Hepatic stellate cell (primary cell): ENCODE results near the gene GJB2.
A peak's percentile ranks its signal among the peaks of the same experiment; 100 is the strongest.
"Not testable (repeated sequence)": the region's sequence is repeated elsewhere in the genome, so short reads cannot be mapped to it uniquely, and the experiment has no call there.

ENCODE experiments used
- DNase-seq: peaks from one replicate; pipeline ENCODE4 v3.0.0; 2011; ENCODE audit warnings: low spot score

GJB2 gene

DNA sequence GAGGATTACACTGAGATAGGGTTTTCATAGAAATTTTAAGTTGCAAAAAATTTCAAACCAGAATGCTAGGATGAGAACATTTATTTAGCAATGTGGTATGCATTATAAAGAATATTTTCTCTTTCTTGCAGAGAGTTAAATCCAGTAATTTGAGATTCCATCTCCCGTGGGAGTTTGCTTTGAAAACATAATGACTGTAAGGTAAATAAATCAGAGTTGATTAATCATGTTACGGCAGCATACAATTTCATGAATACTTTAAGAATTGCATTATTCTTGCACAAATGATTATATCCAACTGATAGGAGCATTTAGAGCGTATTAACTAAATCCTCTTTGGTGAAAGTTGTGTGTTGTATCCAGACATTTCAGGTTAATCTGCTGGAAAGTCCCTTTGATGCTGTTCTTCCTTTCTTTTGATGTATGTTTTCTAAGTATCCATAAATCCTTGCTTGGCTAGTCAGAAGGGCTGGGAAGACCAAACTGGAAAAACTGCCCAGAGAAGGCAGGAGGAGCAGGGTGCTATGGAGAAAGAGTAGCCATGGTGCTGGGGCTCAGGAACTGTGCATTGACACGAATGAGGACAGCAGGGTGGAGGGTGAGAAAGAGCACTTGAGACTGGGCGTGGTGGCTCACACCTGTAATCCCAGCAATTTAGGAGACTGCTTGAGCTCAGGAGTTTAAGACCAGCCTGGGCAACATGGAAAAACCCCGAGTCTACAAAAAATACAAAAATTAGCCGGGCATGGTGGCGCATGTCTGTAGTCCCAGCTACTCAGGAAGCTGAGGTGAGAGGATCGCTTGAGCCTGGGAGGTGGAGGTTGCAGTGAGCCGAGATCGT is 27.1 kb downstream of the GJB2 start:
- DNase-seq: no peak

DNA sequence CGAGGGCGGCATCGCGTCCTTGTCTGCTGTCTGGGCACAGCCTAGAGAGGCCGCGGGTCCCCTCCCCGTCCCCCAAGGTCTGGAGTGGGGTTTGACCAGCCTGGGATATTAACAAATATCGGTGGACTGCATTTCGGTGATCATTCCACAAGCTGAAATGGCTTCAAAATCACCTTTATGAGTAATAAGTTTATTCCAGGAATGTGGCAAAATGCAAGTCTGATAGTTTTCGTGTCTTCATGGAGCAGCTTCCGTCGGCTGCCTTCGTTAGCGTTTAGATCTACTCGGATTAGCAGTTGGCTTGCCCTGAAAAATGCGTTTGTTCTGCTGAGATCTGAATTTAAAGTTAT is 30.8 kb downstream of the GJB2 start:
- DNase-seq: no peak

DNA sequence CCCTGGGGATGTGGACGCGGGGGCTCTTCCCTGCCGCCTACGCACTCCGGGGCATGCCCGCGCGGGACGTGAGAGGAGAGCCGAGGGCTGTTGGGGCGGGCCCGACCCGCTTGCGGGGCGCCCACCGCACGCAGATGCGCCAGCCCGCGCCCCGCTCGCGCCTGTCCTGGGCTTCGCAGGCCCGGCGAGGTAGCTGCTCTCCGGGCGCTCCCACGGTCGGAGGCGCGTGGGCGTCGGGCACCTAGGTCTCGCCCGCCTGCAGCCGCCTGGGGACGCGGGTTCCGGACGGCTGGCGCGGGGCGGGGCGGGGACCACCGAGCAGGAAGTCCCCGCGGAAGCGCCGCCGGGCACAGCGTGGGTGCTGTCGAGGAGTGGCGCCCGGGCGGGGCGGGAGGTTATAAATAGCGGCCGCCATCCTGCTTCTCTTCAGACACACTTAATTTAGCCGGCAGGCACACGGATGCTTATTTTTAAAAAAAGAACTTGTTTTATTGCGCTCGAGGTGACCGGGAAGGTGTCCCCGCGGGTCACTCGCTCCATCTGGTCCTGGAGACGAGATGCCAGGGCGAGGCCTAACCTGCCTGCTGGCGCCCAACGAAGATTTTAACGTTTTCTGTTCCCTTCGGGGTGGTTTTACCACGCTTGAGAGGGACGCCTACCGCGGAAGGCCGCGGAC is 31.3 kb downstream of the GJB2 start:
- DNase-seq: no peak

GRCh38 chr13:20160306-20161274 is 32.1 kb downstream of the GJB2 start, which contains the start of gene GJA3:
Gene GJA3, minus strand, starts transcription at chr13:20161052. Its CDS starts 17,764 bp downstream, at chr13:20143288.
- peak; percentile 50 for DNase-seq

- no peak for DNase-seq
Observed at GRCh38 chr13:20159646-20160305, 33.0 kb downstream of the GJB2 start.

GRCh38 chr13:20157151-20157796 is 35.5 kb downstream of the GJB2 start:
- DNase-seq: no peak

DNA sequence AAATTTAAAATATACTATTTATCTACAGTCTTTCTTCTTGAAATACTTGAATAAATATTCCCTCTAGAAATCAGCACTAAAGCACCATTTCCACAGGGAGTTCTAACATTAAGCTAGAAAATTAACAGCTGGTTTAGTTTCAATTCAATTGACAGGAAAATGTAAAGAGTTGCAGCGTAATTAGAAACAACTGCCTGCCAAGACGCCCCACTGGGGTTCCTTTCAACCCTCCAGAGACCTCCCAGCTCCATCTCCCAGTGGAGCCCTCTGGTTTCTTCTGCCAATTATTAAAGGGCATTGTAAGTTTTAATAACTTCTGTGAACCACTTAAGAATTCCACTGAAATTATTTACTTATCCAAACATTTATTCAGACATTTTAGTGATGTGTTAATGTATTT is 36.0 kb downstream of the GJB2 start:
- no peak for DNase-seq

DNA sequence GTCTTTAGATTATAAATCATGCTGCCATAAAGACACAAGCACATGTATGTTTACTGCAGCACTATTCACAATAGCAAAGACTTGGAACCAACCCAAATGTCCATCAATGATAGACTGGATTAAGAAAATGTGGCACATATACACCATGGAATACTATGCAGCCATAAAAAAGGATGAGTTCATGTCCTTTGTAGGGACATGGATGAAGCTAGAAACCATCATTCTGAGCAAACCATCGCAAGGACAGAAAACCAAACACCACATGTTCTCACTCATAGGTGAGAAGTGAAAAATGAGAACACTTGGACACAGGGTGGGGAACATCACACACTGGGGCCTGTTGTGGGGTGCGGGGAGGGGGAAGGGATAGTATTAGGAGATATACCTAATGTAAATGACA is 39.4 kb downstream of the GJB2 start:
- DNase-seq: not testable (repeated sequence)

- DNase-seq: no peak
Observed at GRCh38 chr13:20151612-20152011, 41.1 kb downstream of the GJB2 start.

DNA sequence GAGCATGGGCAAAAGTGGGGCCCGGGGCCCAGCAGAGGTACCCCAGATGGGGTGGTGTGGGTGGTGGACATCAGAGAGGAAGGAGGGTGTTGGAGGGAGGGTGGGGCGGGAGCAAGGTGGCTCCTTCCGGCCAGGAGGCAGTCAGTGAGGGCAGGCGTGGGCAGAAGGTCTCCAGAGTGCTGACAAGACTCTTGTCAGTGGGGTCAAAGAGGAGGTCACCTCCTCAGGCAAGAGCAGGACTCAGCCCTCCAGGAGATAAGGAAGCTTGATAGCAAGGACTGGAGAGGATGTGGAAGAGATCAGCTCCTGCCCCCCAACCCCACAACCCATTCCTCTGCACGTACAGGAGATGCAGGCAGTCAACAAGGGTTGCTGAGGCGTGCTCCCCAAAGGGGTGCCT is 41.7 kb downstream of the GJB2 start:
- DNase-seq: no peak

DNA sequence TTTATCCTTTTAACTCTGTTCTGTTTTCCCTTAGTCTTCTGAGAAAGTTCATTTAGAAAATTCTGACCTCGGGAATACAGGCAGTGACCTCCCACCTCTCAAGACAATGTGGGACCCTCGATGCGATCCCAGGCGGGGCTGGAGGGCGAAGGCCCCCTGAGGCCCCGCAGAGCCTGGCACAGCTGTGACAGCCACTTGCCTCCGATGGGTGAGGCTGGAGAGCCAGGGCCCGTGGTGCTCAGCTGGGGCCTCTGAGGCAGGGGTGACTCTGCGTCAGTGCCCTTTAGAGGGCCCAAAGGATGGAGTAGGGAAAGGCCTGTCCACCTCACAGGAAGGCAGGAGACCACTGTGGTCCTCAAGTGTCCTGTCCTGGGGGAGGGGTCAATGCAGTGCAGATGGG is 42.2 kb downstream of the GJB2 start:
- DNase-seq: no peak

DNA sequence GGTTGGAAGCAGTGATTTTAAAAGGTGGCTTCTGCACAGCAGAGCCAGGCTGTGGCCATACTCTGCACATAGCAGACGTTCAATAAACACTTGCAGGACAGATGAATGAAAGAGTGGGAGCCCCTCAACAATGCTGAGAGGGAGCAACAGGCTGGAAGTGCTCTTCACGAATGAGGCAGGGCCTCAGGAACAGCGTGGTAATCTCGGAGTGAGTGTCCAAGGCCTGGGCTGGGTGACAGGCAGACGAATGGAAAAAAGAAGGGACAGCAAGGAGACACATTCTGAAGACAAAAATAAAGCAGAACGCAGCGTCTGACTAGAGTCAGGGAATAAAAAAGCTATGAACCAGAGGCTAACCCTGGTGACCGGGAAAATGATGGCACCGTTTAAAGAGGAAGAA is 43.0 kb downstream of the GJB2 start:
- DNase-seq: no peak

DNA sequence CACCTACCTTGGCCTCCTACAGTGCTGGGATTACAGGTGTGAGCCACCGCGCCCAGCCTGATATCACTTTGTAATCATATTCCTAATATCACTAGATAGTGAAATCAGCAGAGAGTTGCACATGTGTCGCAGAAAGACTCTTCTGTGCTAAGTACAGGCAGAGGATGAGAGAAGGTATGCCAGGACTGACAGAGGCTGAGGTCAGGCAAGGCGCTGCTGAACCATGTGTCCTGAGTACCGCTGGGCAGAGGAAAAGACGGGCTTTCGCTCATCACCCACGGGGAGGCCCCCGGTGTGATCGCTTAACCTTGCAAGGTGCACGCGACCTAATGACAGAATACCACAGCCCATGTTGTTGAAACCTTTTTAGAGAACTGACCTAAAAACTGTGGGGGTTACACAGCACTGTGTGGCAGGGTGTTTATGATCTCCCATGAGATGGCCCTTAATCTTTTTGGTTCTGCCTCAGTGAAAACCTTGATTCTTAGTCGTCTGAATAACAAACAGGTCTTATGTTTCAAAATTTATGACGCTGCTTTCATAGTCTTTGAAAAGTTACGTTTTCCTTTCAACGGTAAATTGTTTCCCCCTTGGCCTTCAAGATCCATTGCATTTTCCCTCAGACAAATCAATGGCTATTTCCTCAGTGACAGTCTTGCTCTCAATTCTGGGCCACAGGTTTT is 44.1 kb downstream of the GJB2 start:
- no peak for DNase-seq

DNA sequence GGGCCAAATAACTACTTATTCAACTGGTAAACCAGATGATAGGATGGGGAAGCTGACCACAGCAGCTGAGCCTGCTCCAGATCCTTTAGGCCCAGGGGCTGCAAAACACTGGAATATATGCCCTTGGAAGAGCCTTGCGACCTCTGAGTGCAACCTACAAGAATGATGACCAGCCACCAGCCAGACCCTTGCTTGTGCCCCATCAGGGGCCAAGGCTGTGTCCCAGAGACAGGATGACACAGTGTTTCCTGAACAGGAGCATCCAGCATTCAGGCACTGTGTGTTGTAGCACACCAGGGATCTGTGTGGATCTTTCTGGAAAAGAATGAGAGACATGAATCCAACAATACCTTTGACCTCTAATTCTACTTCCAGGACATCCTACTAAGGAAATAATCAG is 46.4 kb downstream of the GJB2 start:
- DNase-seq: no peak

- DNase-seq: no peak
Observed at GRCh38 chr13:20145521-20145920, 47.2 kb downstream of the GJB2 start.

DNA sequence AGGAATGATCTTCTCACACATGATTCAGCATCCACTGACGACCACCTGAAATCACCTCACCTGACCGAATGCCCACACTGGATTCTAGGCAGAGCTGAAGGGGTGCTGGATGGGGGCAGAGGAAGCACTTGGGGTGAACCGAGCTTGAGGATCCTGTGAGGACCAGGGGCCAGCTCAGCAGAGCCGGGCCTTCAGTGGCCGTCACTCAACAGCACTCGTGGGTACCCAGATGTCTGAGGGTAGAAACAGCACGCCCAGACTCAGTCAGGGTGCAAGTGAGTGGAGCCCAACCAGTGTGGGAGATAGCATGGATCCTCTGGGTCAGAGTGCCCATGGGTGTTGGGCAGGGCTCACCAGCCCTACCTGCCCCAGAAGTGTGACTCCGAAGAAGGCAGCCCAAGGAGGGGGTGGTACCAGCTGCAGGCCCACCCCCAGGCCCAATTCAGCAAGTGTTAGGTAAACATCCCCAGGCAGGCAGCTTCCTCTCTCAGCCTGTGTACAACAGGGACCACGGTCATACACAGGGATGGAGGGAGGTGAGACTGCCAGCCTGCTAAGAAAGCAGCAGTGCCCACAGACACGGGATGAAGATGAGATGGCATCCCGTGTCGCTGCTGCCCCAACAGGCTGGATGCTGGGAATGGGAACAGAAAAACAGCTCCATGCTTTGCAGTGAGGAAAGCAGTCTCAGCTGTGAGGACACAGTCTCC is 48.4 kb downstream of the GJB2 start:
- no peak for DNase-seq

DNA sequence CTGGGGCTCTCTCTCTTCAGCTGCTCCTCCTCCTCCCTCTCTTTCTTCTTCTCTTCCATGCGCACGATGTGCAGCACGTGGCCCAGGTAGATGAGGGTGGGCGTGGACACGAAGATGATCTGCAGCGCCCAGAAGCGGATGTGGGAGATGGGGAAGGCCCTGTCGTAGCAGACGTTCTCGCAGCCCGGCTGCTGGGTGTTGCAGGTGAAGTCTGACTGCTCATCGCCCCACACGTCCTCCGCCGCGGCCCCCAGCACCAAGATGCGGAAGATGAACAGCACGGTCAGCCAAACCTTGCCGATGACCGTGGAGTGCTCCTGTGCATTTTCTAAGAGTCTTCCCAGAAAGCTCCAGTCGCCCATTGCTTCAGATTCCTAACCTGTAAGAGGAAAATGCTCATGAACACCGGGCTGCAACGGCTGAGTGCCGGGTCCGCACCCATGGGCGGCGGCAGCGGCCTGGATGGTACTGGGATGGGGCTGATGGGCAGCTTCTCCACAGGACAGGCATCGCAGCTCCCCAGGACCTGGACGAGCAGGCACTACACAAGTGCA is 49.7 kb downstream of the GJB2 start:
- no peak for DNase-seq

GRCh38 chr13:20142023-20142926 is 50.5 kb downstream of the GJB2 start:
- no peak for DNase-seq
